K562 (cell line): ENCODE measurements around the gene SYK. TPM values are rescaled to one million over a fixed set of nuclear protein-coding genes. Genes with fewer than 3 reads are reported as not detected.
A peak's percentile ranks its signal among the peaks of the same experiment; 100 is the strongest.

Experiments
- ATAC-seq: fragments of 200-7000 bp; cut with Tn5 transposase; 3 replicates; pipeline ENCODE4 v1.9.1; 2020; ENCODE audit warnings: moderate library complexity
- BruUV-seq: library from RNA; stranded (reverse); fragments of 400-500 nt; replicated peaks from 2 replicates; lab custom pipeline; 2021; lab: Mats Ljungman, UMichigan
- CTCF ChIA-PET: fragments of 300-600 bp; formaldehyde crosslinking; extraction: SDS; loops from one replicate; lab custom pipeline; 2021; ENCODE audit warnings: low intra/inter-chr PET ratio; lab: Yijun Ruan, JAX
- POLR2A ChIA-PET: fragments of 300-600, 350-650 bp; sonication (Branson Sonifier 250); formaldehyde crosslinking; extraction: SDS; loops from one replicate; lab custom pipeline; 2021; ENCODE audit warnings: antibody characterized with exemption, inconsistent platforms; lab: Yijun Ruan, JAX
- DNase-seq, 4 experiments: peaks; one replicate each; pipeline versions ENCODE4 v3.0.0 to v3.0.0-alpha.2; 2011 to 2018; ENCODE audit warnings: low spot score in 3 of 4, mixed read lengths in 3 of 4; ENCODE audit errors: extremely low read depth in 1 of 4
- FAIRE-seq: peaks from 2 replicates; lab custom pipeline; 2011; peaks lifted over from hg19 to GRCh38; lab: Jason Lieb, UNC
- H2AFZ ChIP-seq: 2 replicates; pipeline ENCODE4 v1.6.0; 2011; ENCODE audit warnings: low read depth, low read length, control low read depth, inconsistent platforms
- H3K27ac ChIP-seq: fragments of 200-600 bp; 3 replicates; pipeline ENCODE4 v1.8.0; 2011; ENCODE audit warnings: low read depth, mild to moderate bottlenecking, control low read depth, inconsistent platforms, low read length, moderate library complexity, mixed read lengths; ENCODE audit errors: extremely low read depth
- H3K27me3 ChIP-seq, 2 experiments: fragments of 300-600 bp in 1 of 2; 2 replicates in 1 of 2; 3 replicates in 1 of 2; pipeline versions ENCODE4 v1.6.0 to v1.8.0; 2011; ENCODE audit warnings: inconsistent platforms in 2 of 2, low read length in 2 of 2, mild to moderate bottlenecking in 1 of 2, mixed read lengths in 1 of 2, moderate library complexity in 1 of 2; ENCODE audit not compliant: control insufficient read depth in 2 of 2, insufficient read depth in 2 of 2
- H3K36me3 ChIP-seq: fragments of 300-600 bp; 3 replicates; pipeline ENCODE4 v1.8.0; 2011; ENCODE audit warnings: mild to moderate bottlenecking, low read length, inconsistent platforms; ENCODE audit not compliant: control insufficient read depth, insufficient read depth
- H3K4me1 ChIP-seq, 2 experiments: fragments of 200-600 bp in 1 of 2; replicated peaks in 1 of 2; 2 replicates in 1 of 2; 3 replicates in 1 of 2; pipeline versions ENCODE4 v1.5.1 to v1.8.0; 2011; ENCODE audit warnings: inconsistent platforms in 2 of 2, low read length in 2 of 2, mild to moderate bottlenecking in 1 of 2, mixed read lengths in 1 of 2, moderate library complexity in 1 of 2; ENCODE audit not compliant: control insufficient read depth in 2 of 2, insufficient read depth in 2 of 2
- H3K4me2 ChIP-seq: 2 replicates; pipeline ENCODE4 v1.6.1; 2011; ENCODE audit warnings: low read length, control low read depth, inconsistent platforms, mixed read lengths; ENCODE audit not compliant: insufficient read depth
- H3K4me3 ChIP-seq: fragments of 200-600 bp; sonication (generic), shearing (Covaris generic); 2 replicates; pipeline ENCODE4 v1.5.1; 2016; ENCODE audit warnings: control low read depth, inconsistent platforms
- H3K79me2 ChIP-seq: fragments of 200-600 bp; 3 replicates; pipeline ENCODE4 v1.8.0; 2011; ENCODE audit warnings: low read length, inconsistent platforms; ENCODE audit not compliant: control insufficient read depth, insufficient read depth
- H3K9ac ChIP-seq, 2 experiments: 2 replicates each; pipeline versions ENCODE4 v1.6.0 to v1.6.1; 2011; ENCODE audit warnings: low read depth in 2 of 2, low read length in 2 of 2, control low read depth in 1 of 2, inconsistent platforms in 1 of 2, mild to moderate bottlenecking in 1 of 2, mixed read lengths in 1 of 2; ENCODE audit not compliant: insufficient read depth in 1 of 2
- H3K9me1 ChIP-seq: one replicate; pipeline ENCODE4 v1.6.0; 2011; ENCODE audit warnings: inconsistent platforms, mild to moderate bottlenecking, low read length, moderate library complexity; ENCODE audit not compliant: control insufficient read depth, insufficient read depth
- H3K9me3 ChIP-seq: replicated peaks from 2 replicates; pipeline ENCODE4 v1.5.1; 2011; ENCODE audit warnings: low read depth, low read length, inconsistent platforms; ENCODE audit not compliant: control insufficient read depth, insufficient read depth
- H4K20me1 ChIP-seq: replicated peaks from 2 replicates; pipeline ENCODE4 v1.6.1; 2011; ENCODE audit warnings: low read length, inconsistent platforms, mixed read lengths; ENCODE audit not compliant: control insufficient read depth, insufficient read depth
- BACH1 ChIP-seq: fragments of 200-800 bp; sonication (Bioruptor generic); IDR thresholded peaks from 2 replicates; pipeline ENCODE4 v1.6.1; 2016; ENCODE audit warnings: missing genetic modification characterization, missing compliant biosample characterization
- CHD2 ChIP-seq: IDR thresholded peaks from 2 replicates; pipeline ENCODE4 v1.6.1; 2011; ENCODE audit warnings: low read depth, low read length
- CTCFL ChIP-seq: IDR thresholded peaks from 2 replicates; pipeline ENCODE4 v1.6.1; 2011; ENCODE audit warnings: borderline replicate concordance, low read depth, mild to moderate bottlenecking, moderate library complexity, low read length; ENCODE audit not compliant: insufficient read depth, poor library complexity, severe bottlenecking
- HMBOX1 ChIP-seq: sonication (generic); IDR thresholded peaks from 2 replicates; pipeline ENCODE4 v1.6.1; 2016
- KLF16 ChIP-seq: IDR thresholded peaks from 2 replicates; pipeline ENCODE4 v1.6.1; 2016; ENCODE audit warnings: antibody characterized with exemption
- SOX6 ChIP-seq: fragments of 450-650 bp; IDR thresholded peaks from 2 replicates; pipeline ENCODE4 v1.6.1; 2014; ENCODE audit warnings: mild to moderate bottlenecking
- ZBTB8A ChIP-seq: fragments of 450-650 bp; IDR thresholded peaks from 2 replicates; pipeline ENCODE4 v1.6.1; 2018; ENCODE audit warnings: mild to moderate bottlenecking, moderate library complexity; ENCODE audit not compliant: partially characterized antibody
- WGBS: fragments of 100-300 bp; shearing (Covaris generic); methylation state at CpG from one replicate; pipeline ENCODE4 v1.1.6; 2016; ENCODE audit warnings: low coverage, mixed read lengths; ENCODE audit not compliant: insufficient coverage; ENCODE audit errors: missing lambda C conversion rate; 5-methylcytosine and 5-hydroxymethylcytosine counted together
- in situ Hi-C: fragments of 300-500 bp; cut with MboI; formaldehyde crosslinking; loops from 4 replicates; pipeline ENCODE4 v1.15.0; 2018; ENCODE audit warnings: inconsistent platforms, mixed read lengths
- intact Hi-C: fragments of 100-400 bp; cut with micrococcal nuclease; formaldehyde crosslinking; loops from 2 replicates; pipeline ENCODE4 v1.14.2; 2022
- polyA plus RNA-seq, 8 experiments: library from polyadenylated mRNA; depleted of rRNA in 4 of 8; stranded (reverse) in 5 of 8; unstranded in 3 of 8; fragments of >200 nt; fragmentation: Nextera tagmentation in 2 of 8; fragmentation: Illumina TruSeq in 1 of 8; extraction: Ambion mirVana in 2 of 8; extraction: Trizol in 1 of 8; gene quantifications; 2 replicates each; pipeline versions ENCODE4 v1.2.1 to v1.2.3, GENCODE V29; 2011 to 2014; ENCODE audit warnings: inconsistent platforms in 1 of 8, missing spikeins in 1 of 8
- total RNA-seq, 7 experiments: library from RNA; depleted of rRNA in 6 of 7; stranded (reverse); fragments of >200 nt in 6 of 7; fragmentation: Illumina TruSeq in 2 of 7; extraction: Trizol in 2 of 7; gene quantifications; 2 replicates each; pipeline versions ENCODE4 v1.2.1 to v1.2.3, GENCODE V29; 2011 to 2021; ENCODE audit warnings: low replicate concordance in 1 of 7

Gene SYK
- total and polyA plus RNA-seq, 9 of the 15 experiments (the other 6 are each of a cell fraction or from before 2014, with no cell fraction given) = 3.9 to 32.7 (median 16.7) TPM

DNA sequence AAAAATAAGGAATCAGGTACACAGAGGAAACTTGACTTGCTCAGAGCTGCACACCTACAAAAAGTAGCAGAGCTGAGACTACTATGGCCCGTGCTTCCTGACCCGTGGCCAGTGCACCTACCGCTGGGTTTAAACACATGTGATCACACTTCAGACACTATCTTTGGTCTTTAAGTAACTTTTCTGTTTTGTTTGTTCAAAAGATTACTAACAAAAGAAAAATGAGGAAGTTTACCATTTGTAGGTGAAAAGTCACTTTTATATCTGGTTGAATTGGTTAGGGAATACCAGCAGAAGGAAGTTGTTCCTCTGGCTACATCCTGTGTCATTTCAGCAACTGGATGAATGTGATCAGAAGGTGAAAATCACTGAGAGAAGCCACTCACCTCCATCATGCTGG is 6.5 kb upstream of the SYK start:
- TF ChIP-seq SOX6 = peak; percentile 18; the same call in 1 of the 2 replicates
- TF ChIP-seq CTCFL = no peak
- TF ChIP-seq BACH1 (tag) = no peak
- TF ChIP-seq ZBTB8A = no peak
- TF ChIP-seq HMBOX1 = no peak
- TF ChIP-seq KLF16 = no peak
- TF ChIP-seq CHD2 = no peak
- H3K4me2 ChIP-seq = no peak overlapping the region
- no TSS peak for BruUV-seq
- no peak overlapping the region for H3K27ac ChIP-seq
- H3K9ac ChIP-seq = no peak overlapping the region
- FAIRE-seq (no peak), ATAC-seq (no peak), DNase-seq (no peak)
- no peak overlapping the region for H2AFZ ChIP-seq
- intact Hi-C loops = no loop called here
- H3K79me2 ChIP-seq = no peaks in the 10 kb centered on the region
- H3K36me3 ChIP-seq = no peaks in the 10 kb centered on the region
- WGBS = 0% methylated on average over 3 of the region's 3 CpGs
- no peaks in the 10 kb centered on the region for H4K20me1 ChIP-seq
- no peaks in the 10 kb centered on the region for H3K9me1 ChIP-seq
- H3K4me1 ChIP-seq = no peaks in the 10 kb centered on the region; a peak in 2 of 5 replicates
- H3K4me3 ChIP-seq = no peak overlapping the region
- H3K27me3 ChIP-seq = no peaks in the 10 kb centered on the region
- CTCF ChIA-PET = no interaction called here
- H3K9me3 ChIP-seq = no peaks in the 10 kb centered on the region
- in situ Hi-C loops = no loop called here
- POLR2A ChIA-PET = no interaction called here
